ENCODE measurements around the gene COL24A1. TPM values are rescaled to one million over a fixed set of nuclear protein-coding genes. Genes with fewer than 3 reads are reported as not detected.

Gene COL24A1
- total RNA-seq, 1 experiment from 2014 or later, result not detected

GRCh38 chr1:85898861-85899260, 257.7 kb downstream of the COL24A1 start:
- intact Hi-C loops (cut with micrococcal nuclease), result loop anchor here (10.0 kb wide), 1 partner anchor 466 kb away; no protein-coding TSS in a partner anchor
- TF ChIP-seq REST (IDR thresholded peaks at IDR 0.05; ENCODE audit: low read depth), result no peak
- TF ChIP-seq CTCF (IDR thresholded peaks at IDR 0.05 in 2 of 3, conservative IDR thresholded peaks at IDR 0.05 in 1 of 3; ENCODE audit: borderline replicate concordance in 1 of 3, insufficient read depth in 1 of 3, low read depth in 2 of 3, low read length in 2 of 3), result no peak
- no peak for TF ChIP-seq ZBTB33 (IDR thresholded peaks at IDR 0.05; ENCODE audit: extremely low read depth, insufficient replicate concordance, low read length)
- TF ChIP-seq EZH2phosphoT487 (IDR thresholded peaks at IDR 0.05; ENCODE audit: borderline replicate concordance), result no peak
- no peak for TF ChIP-seq CEBPB (IDR thresholded peaks at IDR 0.05; ENCODE audit: low read depth)
- no peak for TF ChIP-seq MAX (IDR thresholded peaks at IDR 0.05)
- no peak for TF ChIP-seq ZNF274 (IDR thresholded peaks at IDR 0.05; ENCODE audit: low read depth, low read length)
- TF ChIP-seq ZFX (IDR thresholded peaks at IDR 0.05), result no peak
- TF ChIP-seq JUND (IDR thresholded peaks at IDR 0.05), result no peak
- TF ChIP-seq SIN3A (IDR thresholded peaks at IDR 0.05; ENCODE audit: low read depth), result no peak
- TF ChIP-seq SRF (IDR thresholded peaks at IDR 0.05; ENCODE audit: low read depth), result no peak
- TF ChIP-seq CBX3 (IDR thresholded peaks at IDR 0.05; ENCODE audit: low read depth), result no peak
- no peak for TF ChIP-seq POLR2A (IDR thresholded peaks at IDR 0.05; ENCODE audit: borderline replicate concordance, extremely low read depth, insufficient read depth, insufficient read length)
- TF ChIP-seq TCF7L2 (IDR thresholded peaks at IDR 0.05; ENCODE audit: borderline replicate concordance, extremely low read depth, insufficient read depth, insufficient read length), result no peak
- no peak for TF ChIP-seq SP1 (IDR thresholded peaks at IDR 0.05; ENCODE audit: low read depth)
- TF ChIP-seq EZH2 (IDR thresholded peaks at IDR 0.05), result no peak
- H3K9me3 ChIP-seq (ENCODE audit: control insufficient read depth in 1 of 2, insufficient read depth in 1 of 2, low read depth in 1 of 2, low read length in 2 of 2), result peaks cover 7 to 8% of the 10 kb centered on the region in 2 experiments; a peak in 2 of 4 replicates
- RAD21 ChIA-PET (ENCODE audit: low non-redundant PET in 1 of 2, low total read pairs in 2 of 2, uncharacterized antibody in 2 of 2, unreplicated experiment in 2 of 2), result no interaction called here
- no peaks in the 10 kb centered on the region for H3K27me3 ChIP-seq (ENCODE audit: insufficient read depth, low read length)
- DNase-seq (ENCODE audit: low read depth, low spot score), result no peak
- BruUV-seq (replicated peaks), result no TSS peak
- H3K4me1 ChIP-seq (ENCODE audit: control insufficient read depth in 1 of 2, insufficient read depth in 2 of 2, low read length in 2 of 2), result peaks cover 3 to 14% of the 10 kb centered on the region in 2 experiments; a peak in 2 of 4 replicates
- no peaks in the 10 kb centered on the region for H4K20me1 ChIP-seq (ENCODE audit: insufficient read depth)
- H3K27ac ChIP-seq (ENCODE audit: low read depth, low read length), result no peak overlapping the region
- peak overlapping the region; percentile 30 for H3K4me2 ChIP-seq (ENCODE audit: low read length)
- no peaks in the 10 kb centered on the region for H3K36me3 ChIP-seq (ENCODE audit: control insufficient read depth in 1 of 2, insufficient read depth in 2 of 2, low read length in 2 of 2)
- no peak overlapping the region for H3K4me3 ChIP-seq (replicated peaks in 1 of 2; ENCODE audit: low read depth in 1 of 2, low read length in 2 of 2)
- no peaks in the 10 kb centered on the region for H3K79me2 ChIP-seq (ENCODE audit: insufficient read depth, low read length)
- H2AFZ ChIP-seq (ENCODE audit: low read depth, low read length, poor library complexity, severe bottlenecking), result peak overlapping the region; percentile 19
- H3K9ac ChIP-seq (ENCODE audit: low read length), result no peak overlapping the region
- ATAC-seq, result no peak; the same call in 1 of the 2 replicates
- no peaks in the 10 kb centered on the region for H3K9me2 ChIP-seq (ENCODE audit: insufficient read depth)
- POLR2A ChIA-PET, result no interaction called here
- CTCF ChIA-PET, result no interaction called here

All from HCT116 (cell line).